PC-9 (cell line): ENCODE measurements around the gene TH. TPM values are rescaled to one million over a fixed set of nuclear protein-coding genes. Genes with fewer than 3 reads are reported as not detected.

Source experiments
- BruUV-seq: library from RNA; stranded (reverse); fragments of 400-500 nt; replicated peaks from 2 replicates; lab custom pipeline; 2021; lab: Mats Ljungman, UMichigan
- CTCF ChIA-PET: fragments of 300-600 bp; sonication (Branson Sonifier 250); formaldehyde crosslinking; loops from one replicate; lab custom pipeline; 2022; ENCODE audit warnings: antibody characterized with exemption; lab: Charles Lee
- POLR2A ChIA-PET: fragments of 300-600 bp; sonication (Branson Sonifier 250); formaldehyde crosslinking; loops from one replicate; lab custom pipeline; 2022; ENCODE audit warnings: antibody characterized with exemption; ENCODE audit not compliant: unreplicated experiment; lab: Charles Lee
- DNase-seq, 2 experiments: peaks; one replicate each; pipeline versions ENCODE4 v3.0.0 to v3.0.0-alpha.2; 2015 to 2022; ENCODE audit warnings: mixed read lengths in 1 of 2
- H2AFZ ChIP-seq: fragments of 200-600 bp; sonication (generic); 2 replicates; pipeline ENCODE4 v1.8.1; 2017; ENCODE audit warnings: antibody characterized with exemption
- H3F3A ChIP-seq: fragments of 200-600 bp; sonication (generic); 2 replicates; pipeline ENCODE4 v1.8.1; 2017; ENCODE audit warnings: antibody characterized with exemption, mild to moderate bottlenecking, low read depth; ENCODE audit not compliant: insufficient read depth
- H3K27ac ChIP-seq: fragments of 200-600 bp; sonication (generic); 2 replicates; pipeline ENCODE4 v1.6.1; 2016; ENCODE audit warnings: mixed run types
- H3K27me3 ChIP-seq: fragments of 200-600 bp; sonication (generic); 2 replicates; pipeline ENCODE4 v1.6.1; 2016; ENCODE audit warnings: low read depth, mixed run types; ENCODE audit not compliant: insufficient read depth
- H3K36me3 ChIP-seq: fragments of 200-600 bp; sonication (generic); 2 replicates; pipeline ENCODE4 v1.6.1; 2016; ENCODE audit warnings: low read depth, mixed run types
- H3K4me1 ChIP-seq: fragments of 200-600 bp; sonication (generic); replicated peaks from 2 replicates; pipeline ENCODE4 v1.6.1; 2016; ENCODE audit warnings: mixed run types; ENCODE audit not compliant: insufficient read depth
- H3K4me2 ChIP-seq: fragments of 200-600 bp; sonication (generic); 2 replicates; pipeline ENCODE4 v1.6.1; 2017; ENCODE audit warnings: mixed run types
- H3K4me3 ChIP-seq: fragments of 200-600 bp; sonication (generic); 2 replicates; pipeline ENCODE4 v1.6.1; 2016; ENCODE audit warnings: mixed run types
- H3K79me2 ChIP-seq: fragments of 200-600 bp; sonication (generic); 2 replicates; pipeline ENCODE4 v1.6.1; 2017; ENCODE audit warnings: low read depth, mixed run types
- H3K9me2 ChIP-seq: fragments of 200-600 bp; sonication (generic); 2 replicates; pipeline ENCODE4 v1.8.1; 2017; ENCODE audit warnings: mild to moderate bottlenecking; ENCODE audit not compliant: insufficient read depth
- H3K9me3 ChIP-seq: fragments of 200-600 bp; sonication (generic); 2 replicates; pipeline ENCODE4 v1.8.1; 2016; ENCODE audit warnings: low read depth; ENCODE audit not compliant: insufficient read depth
- H4K20me1 ChIP-seq: fragments of 200-600 bp; sonication (generic); 2 replicates; pipeline ENCODE4 v1.8.1; 2017; ENCODE audit not compliant: insufficient read depth
- CTCF ChIP-seq: fragments of 200-600 bp; sonication (generic); conservative IDR thresholded peaks from 2 replicates; pipeline ENCODE4 v1.6.1; 2017; ENCODE audit warnings: mixed run types, antibody characterized with exemption, mild to moderate bottlenecking, moderate library complexity
- EZH2 ChIP-seq: fragments of 200-600 bp; sonication (generic); IDR thresholded peaks from 2 replicates; pipeline ENCODE4 v1.8.0; 2017; ENCODE audit warnings: antibody characterized with exemption, low read depth
- intact Hi-C: fragments of 100-400 bp; cut with micrococcal nuclease; formaldehyde crosslinking; loops from one replicate; pipeline ENCODE4 v1.10.0; 2022; ENCODE audit not compliant: unreplicated experiment
- total RNA-seq: library from RNA; stranded (reverse); gene quantifications from 2 replicates; pipeline ENCODE4 v1.2.3, GENCODE V29; 2021

The TH gene
- total RNA-seq, 1 experiment from 2014 or later, result 2.2 TPM

GRCh38 chr11:2166091-2166851, 5.3 kb downstream of the TH start:
- intact Hi-C loops, result loop anchor here (5.0 to 10.0 kb wide), 2 partner anchors 129 to 251 kb away; no protein-coding TSS in a partner anchor
- no TSS peak for BruUV-seq
- ChIA-PET POLR2A (interaction anchor here (0.6 kb wide), 1 partner anchor 104 kb away, joined by 4 read pairs; no protein-coding TSS in a partner anchor), CTCF (no interaction called here)
- no peak for DNase-seq
- Histone ChIP-seq H3K4me1 (peaks cover 42% of the 10 kb centered on the region), H3K4me3 (no peak overlapping the region), H3K27me3 (no peaks in the 10 kb centered on the region), H3K36me3 (no peaks in the 10 kb centered on the region), H3K9me3 (no peaks in the 10 kb centered on the region), H3K79me2 (no peaks in the 10 kb centered on the region), H3K27ac (no peak overlapping the region), H4K20me1 (no peaks in the 10 kb centered on the region), H2AFZ (no peak overlapping the region), H3F3A (peaks cover 11% of the 10 kb centered on the region; the same call in 1 of the 2 replicates), H3K9me2 (no peaks in the 10 kb centered on the region), H3K4me2 (no peak overlapping the region)
- TF ChIP-seq CTCF (peak; percentile 69), EZH2 (no peak)

- POLR2A ChIA-PET, result interaction anchor here (0.6 kb wide), 1 partner anchor 104 kb away, joined by 4 read pairs; no protein-coding TSS in a partner anchor
- BruUV-seq, result no TSS peak
Measured at GRCh38 chr11:2165571-2165970, 6.0 kb downstream of the TH start.

More at GRCh38 chr11:2165571-2165970, 6.0 kb downstream of the TH start:
- no peak for TF ChIP-seq CTCF
- no peak for TF ChIP-seq EZH2
- CTCF ChIA-PET, result interaction anchor here (1.0 kb wide), 1 partner anchor 21 kb away, joined by 3 read pairs; no protein-coding TSS in a partner anchor
- H3K27me3 ChIP-seq, result no peaks in the 10 kb centered on the region
- H3K9me3 ChIP-seq, result no peaks in the 10 kb centered on the region
- no peaks in the 10 kb centered on the region for H4K20me1 ChIP-seq
- H3K36me3 ChIP-seq, result no peaks in the 10 kb centered on the region
- H3F3A ChIP-seq, result peaks cover 11% of the 10 kb centered on the region; the same call in 1 of the 2 replicates
- no peak overlapping the region for H3K4me3 ChIP-seq
- H3K27ac ChIP-seq, result no peak overlapping the region
- H3K4me1 ChIP-seq, result peaks cover 38% of the 10 kb centered on the region
- no peaks in the 10 kb centered on the region for H3K9me2 ChIP-seq
- no peak overlapping the region for H2AFZ ChIP-seq
- H3K79me2 ChIP-seq, result no peaks in the 10 kb centered on the region
- DNase-seq, result no peak
- intact Hi-C loops, result loop anchor here (5.0 to 10.0 kb wide), 2 partner anchors 129 to 252 kb away; no protein-coding TSS in a partner anchor
- 0 out of 2 replicates have a peak overlapping the region, but pooled peaks have one; percentile 23 for H3K4me2 ChIP-seq
